Stimulated activated CD4-positive, alpha-beta T cell treated with anti-CD3 and anti-CD28 coated beads, Interleukin-2, amount 100 ng/mL, for 48 hours (primary cell): ENCODE data around the gene ALPI.
A peak's percentile ranks its signal among the peaks of the same experiment; 100 is the strongest.
"Not testable (repeated sequence)": the region's sequence is repeated elsewhere in the genome, so short reads cannot be mapped to it uniquely, and the experiment has no call there.

ENCODE experiments used
- DNase-seq, 2 donors: peaks; one replicate each; pipeline ENCODE4 v3.0.0-alpha.2; 2020

Gene ALPI

GRCh38 chr2:232421189-232421785 is 34.7 kb upstream of the ALPI start:
- DNase-seq: no peak

GRCh38 chr2:232422051-232422450 is 33.9 kb upstream of the ALPI start:
- no peak for DNase-seq

GRCh38 chr2:232422996-232423395 is 33.0 kb upstream of the ALPI start:
- DNase-seq: not testable (repeated sequence)

GRCh38 chr2:232423407-232423806 is 32.5 kb upstream of the ALPI start:
- DNase-seq: not testable (repeated sequence)

GRCh38 chr2:232431705-232432590 is 24.0 kb upstream of the ALPI start:
- DNase-seq: no peak

- DNase-seq: no peak
These were observed 23.3 kb upstream of the ALPI start for GRCh38 chr2:232432598-232433184.

- DNase-seq: not testable (repeated sequence)
These were observed 22.3 kb upstream of the ALPI start for GRCh38 chr2:232433622-232434021.

- no peak for DNase-seq
These were observed 21.9 kb upstream of the ALPI start for GRCh38 chr2:232434091-232434490.

- DNase-seq: no peak
These were observed 21.2 kb upstream of the ALPI start for GRCh38 chr2:232434563-232435374.

- no peak for DNase-seq
These were observed 20.6 kb upstream of the ALPI start for GRCh38 chr2:232435375-232435648.

GRCh38 chr2:232435805-232436204 is 20.1 kb upstream of the ALPI start:
- no peak for DNase-seq

GRCh38 chr2:232436381-232437194 is 19.4 kb upstream of the ALPI start:
- no peak for DNase-seq

- DNase-seq: no peak
These were observed 18.8 kb upstream of the ALPI start for GRCh38 chr2:232437195-232437571.

- DNase-seq: no peak
These were observed 17.9 kb upstream of the ALPI start for GRCh38 chr2:232438091-232438490.

GRCh38 chr2:232438951-232439757 is 16.8 kb upstream of the ALPI start:
- DNase-seq: peak; percentile 25 to 34

GRCh38 chr2:232439758-232440135 is 16.2 kb upstream of the ALPI start:
- DNase-seq: no peak

GRCh38 chr2:232440220-232441018 is 15.5 kb upstream of the ALPI start:
- peak; percentile 93 to 94 for DNase-seq

- DNase-seq: no peak
These were observed 14.8 kb upstream of the ALPI start for GRCh38 chr2:232441147-232441651.

- not testable (repeated sequence) for DNase-seq
These were observed 14.0 kb upstream of the ALPI start for GRCh38 chr2:232441922-232442321.

GRCh38 chr2:232442431-232442830 is 13.5 kb upstream of the ALPI start:
- not testable (repeated sequence) for DNase-seq

- DNase-seq: not testable (repeated sequence)
These were observed 12.9 kb upstream of the ALPI start for GRCh38 chr2:232443047-232443446.
